Endothelial cell of umbilical vein (primary cell): ENCODE results near the gene RHBDF1. TPM values are rescaled to one million over a fixed set of nuclear protein-coding genes. Genes with fewer than 3 reads are reported as not detected.
A peak's percentile ranks its signal among the peaks of the same experiment; 100 is the strongest.

Source experiments
- BruUV-seq: library from RNA; stranded (reverse); fragments of 400-500 nt; replicated peaks from 2 replicates; lab custom pipeline; 2021; lab: Mats Ljungman, UMichigan
- CTCF ChIA-PET: fragments of 300-600, 350-600 bp; sonication (Branson Sonifier 250); formaldehyde crosslinking; loops from one replicate; lab custom pipeline; 2021; ENCODE audit warnings: antibody characterized with exemption, inconsistent platforms; lab: Charles Lee
- POLR2A ChIA-PET: fragments of 300-600, 350-600 bp; sonication (Branson Sonifier 250); formaldehyde crosslinking; loops from one replicate; lab custom pipeline; 2021; ENCODE audit warnings: antibody characterized with exemption, inconsistent platforms; lab: Charles Lee
- DNase-seq: peaks from one replicate; pipeline ENCODE4 v3.0.0-alpha.2; 2011; ENCODE audit warnings: low read depth, low spot score
- FAIRE-seq: peaks from 2 replicates; lab custom pipeline; 2011; peaks lifted over from hg19 to GRCh38; lab: Jason Lieb, UNC
- H2AFZ ChIP-seq: 2 replicates; pipeline ENCODE4 v1.6.0; 2012; ENCODE audit warnings: low read depth, low read length, control low read depth, inconsistent platforms
- H3K27ac ChIP-seq: 2 replicates; pipeline ENCODE4 v1.5.1; 2011; ENCODE audit warnings: low read depth, mild to moderate bottlenecking, control low read depth, low read length, moderate library complexity; ENCODE audit not compliant: insufficient read depth
- H3K27me3 ChIP-seq, 2 experiments: 2 replicates each; pipeline versions ENCODE4 v1.6.0 to v1.6.1; 2011; ENCODE audit warnings: low read length in 2 of 2, mixed read lengths in 1 of 2; ENCODE audit not compliant: control insufficient read depth in 2 of 2, insufficient read depth in 2 of 2
- H3K36me3 ChIP-seq, 2 experiments: 2 replicates in 1 of 2; 3 replicates in 1 of 2; pipeline ENCODE4 v1.5.1; 2011; ENCODE audit warnings: low read length in 2 of 2, mild to moderate bottlenecking in 1 of 2, moderate library complexity in 1 of 2; ENCODE audit not compliant: control insufficient read depth in 2 of 2, insufficient read depth in 2 of 2; ENCODE audit errors: extremely low read depth in 1 of 2
- H3K4me1 ChIP-seq: 3 replicates; pipeline ENCODE4 v1.5.1; 2011; ENCODE audit warnings: mild to moderate bottlenecking, low read length; ENCODE audit not compliant: control insufficient read depth, insufficient read depth; ENCODE audit errors: extremely low read depth
- H3K4me2 ChIP-seq: 2 replicates; pipeline ENCODE4 v1.6.1; 2011; ENCODE audit warnings: low read length, control low read depth, mixed read lengths; ENCODE audit not compliant: insufficient read depth
- H3K4me3 ChIP-seq, 3 experiments: fragments of 200-600 bp in 1 of 3; sonication (generic), shearing (Covaris generic) in 1 of 3; replicated peaks in 1 of 3; 2 replicates each; pipeline ENCODE4 v1.5.1; 2011 to 2016; ENCODE audit warnings: control low read depth in 3 of 3, low read length in 3 of 3, mild to moderate bottlenecking in 2 of 3, inconsistent platforms in 1 of 3, low read depth in 1 of 3, moderate library complexity in 1 of 3; ENCODE audit not compliant: insufficient read depth in 1 of 3
- H3K79me2 ChIP-seq: 2 replicates; pipeline ENCODE4 v1.6.0; 2012; ENCODE audit warnings: low read length, inconsistent platforms; ENCODE audit not compliant: control insufficient read depth, insufficient read depth
- H3K9ac ChIP-seq: replicated peaks from 2 replicates; pipeline ENCODE3; 2011; ENCODE audit warnings: low read length, control low read depth; ENCODE audit not compliant: insufficient read depth; ENCODE audit errors: extremely low read depth
- H3K9me1 ChIP-seq: replicated peaks from 3 replicates; pipeline ENCODE4 v1.6.0; 2011; ENCODE audit warnings: mild to moderate bottlenecking, low read length; ENCODE audit not compliant: control insufficient read depth, insufficient read depth; ENCODE audit errors: extremely low read depth
- H3K9me3 ChIP-seq: replicated peaks from 2 replicates; pipeline ENCODE4 v1.5.1; 2012; ENCODE audit warnings: low read length, inconsistent platforms; ENCODE audit not compliant: control insufficient read depth, insufficient read depth
- H4K20me1 ChIP-seq: replicated peaks from 2 replicates; pipeline ENCODE3; 2011; ENCODE audit warnings: mild to moderate bottlenecking, low read length; ENCODE audit not compliant: control insufficient read depth, insufficient read depth; ENCODE audit errors: extremely low read depth
- EZH2 ChIP-seq: IDR thresholded peaks from 2 replicates; pipeline ENCODE4 v1.6.1; 2012; ENCODE audit warnings: borderline replicate concordance, low read depth, mild to moderate bottlenecking, moderate library complexity, low read length, inconsistent platforms; ENCODE audit not compliant: severe bottlenecking
- FOS ChIP-seq: IDR thresholded peaks from 2 replicates; pipeline ENCODE4 v1.6.1; 2011; ENCODE audit warnings: mild to moderate bottlenecking, low read length, moderate library complexity, borderline replicate concordance; ENCODE audit not compliant: insufficient read depth
- GATA2 ChIP-seq: IDR thresholded peaks from 2 replicates; pipeline ENCODE4 v1.7.0; 2011; ENCODE audit warnings: low read depth, mild to moderate bottlenecking, moderate library complexity, mixed read lengths, low read length; ENCODE audit not compliant: insufficient read length, insufficient read depth
- JUN ChIP-seq: IDR thresholded peaks from 2 replicates; pipeline ENCODE4 v1.6.1; 2011; ENCODE audit warnings: borderline replicate concordance, low read depth; ENCODE audit not compliant: insufficient read length, insufficient read depth
- MYC ChIP-seq: IDR thresholded peaks from one replicate; pipeline ENCODE4 v1.6.1; 2011; ENCODE audit warnings: mild to moderate bottlenecking, low read depth, low read length
- POLR2A ChIP-seq: IDR thresholded peaks from 2 replicates; pipeline ENCODE4 v1.6.1; 2012; ENCODE audit warnings: low read depth, mild to moderate bottlenecking, control low read depth, low read length
- POLR2AphosphoS5 ChIP-seq: IDR thresholded peaks from 2 replicates; pipeline ENCODE4 v1.6.1; 2012; ENCODE audit warnings: low read depth, mild to moderate bottlenecking, control low read depth, low read length, moderate library complexity; ENCODE audit not compliant: insufficient read depth
- dilution Hi-C: fragments of 300-500 bp; cut with MboI; formaldehyde crosslinking; loops from one replicate; pipeline ENCODE4 v1.15.0; 2019; ENCODE audit warnings: low sequenced_read_pairs; ENCODE audit not compliant: extremely low pct_ligation_motif_present
- intact Hi-C: fragments of 100-400 bp; cut with micrococcal nuclease; formaldehyde crosslinking; loops from one replicate; pipeline ENCODE4 v1.10.0; 2022
- polyA plus RNA-seq, 4 experiments: library from polyadenylated mRNA; depleted of rRNA in 3 of 4; stranded (reverse) in 3 of 4; unstranded in 1 of 4; fragments of >200 nt; gene quantifications; 2 replicates each; pipeline versions ENCODE4 v1.2.1 to v1.2.3, GENCODE V29; 2011 to 2012; ENCODE audit warnings: missing spikeins in 1 of 4
- total RNA-seq: library from RNA; stranded (reverse); gene quantifications from 2 replicates; pipeline ENCODE4 v1.2.3, GENCODE V29; 2021
- TF ChIP-seq, protein P1 (sequence below): IDR thresholded peaks from 2 replicates; pipeline ENCODE4 v1.6.1; 2011; ENCODE audit not compliant: insufficient read depth, insufficient read length
- TF ChIP-seq, protein P2 (sequence below), 2 donors: IDR thresholded peaks; 1 replicate in 1 of 2; 2 replicates in 1 of 2; pipeline ENCODE4 v1.5.1; 2011; ENCODE audit warnings: low read length in 2 of 2, mild to moderate bottlenecking in 2 of 2, moderate library complexity in 2 of 2, control low read depth in 1 of 2, inconsistent platforms in 1 of 2, low read depth in 1 of 2; ENCODE audit not compliant: insufficient read depth in 1 of 2; ENCODE audit errors: extremely low read depth in 1 of 2

Gene RHBDF1
- total and polyA plus RNA-seq, 2 donors (not counting 3 experiments of a cell fraction or from before 2014, with no cell fraction given), result 57.0 to 113 TPM

DNA sequence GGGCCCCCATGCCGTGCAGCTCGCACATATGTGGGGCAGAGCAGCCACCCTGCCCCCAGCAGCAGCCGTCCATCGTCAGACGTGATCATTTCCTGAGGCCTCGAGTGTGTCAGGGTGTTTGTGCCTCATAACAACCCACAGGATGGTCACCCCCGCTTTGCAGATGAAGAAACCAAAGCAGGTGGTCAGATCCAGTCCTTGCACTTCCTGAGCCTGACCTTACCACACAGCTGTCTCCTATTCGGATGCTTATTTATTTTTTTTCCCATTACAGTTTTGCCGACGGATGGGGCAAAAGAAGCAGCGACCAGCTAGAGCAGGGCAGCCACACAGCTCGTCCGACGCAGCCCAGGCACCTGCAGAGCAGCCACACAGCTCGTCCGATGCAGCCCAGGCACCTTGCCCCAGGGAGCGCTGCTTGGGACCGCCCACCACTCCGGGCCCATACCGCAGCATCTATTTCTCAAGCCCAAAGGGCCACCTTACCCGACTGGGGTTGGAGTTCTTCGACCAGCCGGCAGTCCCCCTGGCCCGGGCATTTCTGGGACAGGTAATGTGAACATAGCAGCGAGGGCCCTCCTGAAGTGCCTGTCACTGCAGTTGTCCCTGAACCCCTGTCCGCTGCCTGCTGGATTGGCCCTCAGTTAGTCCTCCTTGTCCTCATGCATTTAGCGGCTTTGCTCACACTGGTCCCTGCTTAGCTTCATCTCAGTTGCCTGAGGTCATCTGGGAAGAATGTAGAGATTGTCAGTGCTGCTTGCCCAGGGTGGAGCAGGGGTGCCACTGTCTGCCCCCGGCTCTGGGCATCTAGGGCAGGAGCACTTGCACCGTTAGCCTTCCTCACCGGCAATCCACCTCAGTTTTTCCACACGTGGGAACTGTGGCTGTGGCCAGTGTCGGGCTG is 7.0 kb upstream of the RHBDF1 start:
- Histone ChIP-seq H3K9ac (peak overlapping the region; percentile 94), H3K27me3 (no peaks in the 10 kb centered on the region), H3K9me1 (no peaks in the 10 kb centered on the region), H3K4me3 (peak overlapping the region in 1 of 3 experiments; percentile 47), H4K20me1 (no peaks in the 10 kb centered on the region), H3K4me2 (no peak overlapping the region), H3K9me3 (no peaks in the 10 kb centered on the region), H3K4me1 (peaks cover 45% of the 10 kb centered on the region), H3K79me2 (peaks cover 4% of the 10 kb centered on the region), H3K27ac (peak overlapping the region; percentile 92), H3K36me3 (peaks cover 4 to 7% of the 10 kb centered on the region in 2 experiments), H2AFZ (no peak overlapping the region)
- BruUV-seq, result no TSS peak
- dilution Hi-C loops (no loop called here), intact Hi-C loops (no loop called here)
- ChIA-PET POLR2A (no interaction called here), CTCF (interaction anchor here (1.0 to 18.5 kb wide), 4 partner anchors 11 to 28 kb away, joined by 3 to 790 read pairs (median 33); no protein-coding TSS in a partner anchor)
- peak; percentile 31 for TF ChIP-seq POLR2AphosphoS5
- TF ChIP-seq POLR2A, result no peak
- no peak for TF ChIP-seq MYC
- peak; percentile 11 for TF ChIP-seq FOS
- TF ChIP-seq, protein P1, sequence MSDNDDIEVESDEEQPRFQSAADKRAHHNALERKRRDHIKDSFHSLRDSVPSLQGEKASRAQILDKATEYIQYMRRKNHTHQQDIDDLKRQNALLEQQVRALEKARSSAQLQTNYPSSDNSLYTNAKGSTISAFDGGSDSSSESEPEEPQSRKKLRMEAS, result no peak
- no peak for TF ChIP-seq EZH2
- TF ChIP-seq, protein P2, sequence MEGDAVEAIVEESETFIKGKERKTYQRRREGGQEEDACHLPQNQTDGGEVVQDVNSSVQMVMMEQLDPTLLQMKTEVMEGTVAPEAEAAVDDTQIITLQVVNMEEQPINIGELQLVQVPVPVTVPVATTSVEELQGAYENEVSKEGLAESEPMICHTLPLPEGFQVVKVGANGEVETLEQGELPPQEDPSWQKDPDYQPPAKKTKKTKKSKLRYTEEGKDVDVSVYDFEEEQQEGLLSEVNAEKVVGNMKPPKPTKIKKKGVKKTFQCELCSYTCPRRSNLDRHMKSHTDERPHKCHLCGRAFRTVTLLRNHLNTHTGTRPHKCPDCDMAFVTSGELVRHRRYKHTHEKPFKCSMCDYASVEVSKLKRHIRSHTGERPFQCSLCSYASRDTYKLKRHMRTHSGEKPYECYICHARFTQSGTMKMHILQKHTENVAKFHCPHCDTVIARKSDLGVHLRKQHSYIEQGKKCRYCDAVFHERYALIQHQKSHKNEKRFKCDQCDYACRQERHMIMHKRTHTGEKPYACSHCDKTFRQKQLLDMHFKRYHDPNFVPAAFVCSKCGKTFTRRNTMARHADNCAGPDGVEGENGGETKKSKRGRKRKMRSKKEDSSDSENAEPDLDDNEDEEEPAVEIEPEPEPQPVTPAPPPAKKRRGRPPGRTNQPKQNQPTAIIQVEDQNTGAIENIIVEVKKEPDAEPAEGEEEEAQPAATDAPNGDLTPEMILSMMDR (IDR thresholded peaks at IDR 0.05; ENCODE audit: extremely low read depth in 1 of 2, insufficient read depth in 1 of 2, low read depth in 1 of 2, low read length in 2 of 2), result no peak
- no peak for TF ChIP-seq JUN
- TF ChIP-seq GATA2, result no peak
- DNase-seq (peak; percentile 42), FAIRE-seq (peak; percentile 54)
